Omental fat pad (tissue), 4 donors: ENCODE data around the gene DSC1. TPM values are rescaled to one million over a fixed set of nuclear protein-coding genes. Genes with fewer than 3 reads are reported as not detected.

Experiments used
- ATAC-seq: fragments of 150-250 bp; one replicate; pipeline ENCODE4 v1.9.1; 2016; ENCODE audit warnings: mild to moderate bottlenecking, moderate library complexity; ENCODE audit not compliant: low FRiP score
- DNase-seq: peaks from one replicate; pipeline ENCODE4 v3.0.0-alpha.2; 2019; ENCODE audit warnings: low spot score
- CTCF ChIP-seq, 3 donors: fragments of 450-650 bp; IDR thresholded peaks; one replicate each; pipeline ENCODE4 v1.5.1; 2016 to 2017; ENCODE audit warnings: antibody characterized with exemption in 3 of 3, mild to moderate bottlenecking in 3 of 3, moderate library complexity in 2 of 3
- total RNA-seq, 4 donors: library from RNA; depleted of rRNA; stranded (reverse); fragments of >200 nt; gene quantifications; one replicate each; pipeline ENCODE4 v1.1.0, GENCODE V29; 2016

Gene DSC1
- total RNA-seq, 4 donors from 2014 or later = 0.09 TPM; not detected in 3

GRCh38 chr18:31105733-31106132, 56.9 kb downstream of the DSC1 start:
- no peak for TF ChIP-seq CTCF (IDR thresholded peaks at IDR 0.05)
- no peak for DNase-seq
- ATAC-seq = no peak

- no peak for TF ChIP-seq CTCF (IDR thresholded peaks at IDR 0.05)
- ATAC-seq (no peak), DNase-seq (no peak)
Measured at GRCh38 chr18:31104444-31104843, 58.2 kb downstream of the DSC1 start.

- DNase-seq (no peak), ATAC-seq (no peak)
- TF ChIP-seq CTCF (IDR thresholded peaks at IDR 0.05) = no peak
Measured at GRCh38 chr18:31103423-31103822, 59.2 kb downstream of the DSC1 start.

- ATAC-seq (no peak), DNase-seq (no peak)
- TF ChIP-seq CTCF (IDR thresholded peaks at IDR 0.05) = no peak
Measured at GRCh38 chr18:31102941-31103340, 59.7 kb downstream of the DSC1 start.

- DNase-seq = no peak
- ATAC-seq = peak; percentile 55
- no peak for TF ChIP-seq CTCF (IDR thresholded peaks at IDR 0.05)
Measured at GRCh38 chr18:31102025-31102684, 60.5 kb downstream of the DSC1 start, which contains the start of gene DSC2. Gene DSC2, minus strand, starts transcription at chr18:31102421. Its CDS starts 450 bp downstream, at chr18:31101971.

GRCh38 chr18:31101183-31102024, 61.3 kb downstream of the DSC1 start:
- TF ChIP-seq CTCF (IDR thresholded peaks at IDR 0.05) = no peak
- no peak for DNase-seq
- peak; percentile 58 for ATAC-seq
